ENCODE measurements around the gene C2CD4C.

C2CD4C gene

DNA sequence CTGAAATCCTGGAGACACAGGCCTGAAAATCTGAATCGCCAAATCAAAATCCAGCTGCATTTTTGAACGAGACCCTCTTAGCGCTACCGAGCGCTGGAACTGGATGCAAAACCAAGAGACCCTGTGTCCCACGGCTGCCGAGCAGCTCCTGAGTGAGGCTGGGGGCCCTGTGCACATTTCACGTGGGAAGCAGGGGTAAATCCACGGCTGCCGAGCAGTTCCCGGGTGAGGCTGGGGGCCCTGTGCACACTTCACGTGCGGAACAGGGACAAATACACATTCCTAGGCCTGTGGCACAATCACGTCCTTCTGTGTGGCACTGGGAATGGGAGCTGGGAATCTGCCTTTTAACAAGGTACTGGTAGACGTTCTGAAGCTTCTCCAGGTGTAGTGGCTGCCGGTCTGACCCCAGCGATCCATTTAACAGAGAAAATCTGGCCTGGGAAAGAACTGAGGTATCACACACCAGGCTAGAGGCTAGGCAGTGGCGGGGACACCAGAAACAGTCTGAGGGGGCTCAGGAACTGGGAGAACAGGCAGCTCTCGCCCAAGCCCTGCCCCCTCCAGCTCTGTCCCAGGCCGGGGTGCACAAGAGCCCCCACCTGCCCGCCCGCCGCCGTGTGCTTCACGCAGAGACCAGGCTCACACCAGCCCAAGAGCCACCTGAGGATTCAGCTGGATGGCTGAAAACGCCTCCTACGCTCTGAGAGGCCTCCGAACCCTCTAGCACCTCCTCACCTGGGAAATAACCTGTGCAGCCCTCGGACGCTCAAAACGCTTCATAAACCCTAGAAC is 11.0 kb upstream of the C2CD4C start:
- no peak for TF ChIP-seq EZH2phosphoT487 (IDR thresholded peaks at IDR 0.05; ENCODE audit: borderline replicate concordance, low read length)
- TF ChIP-seq, protein P1, sequence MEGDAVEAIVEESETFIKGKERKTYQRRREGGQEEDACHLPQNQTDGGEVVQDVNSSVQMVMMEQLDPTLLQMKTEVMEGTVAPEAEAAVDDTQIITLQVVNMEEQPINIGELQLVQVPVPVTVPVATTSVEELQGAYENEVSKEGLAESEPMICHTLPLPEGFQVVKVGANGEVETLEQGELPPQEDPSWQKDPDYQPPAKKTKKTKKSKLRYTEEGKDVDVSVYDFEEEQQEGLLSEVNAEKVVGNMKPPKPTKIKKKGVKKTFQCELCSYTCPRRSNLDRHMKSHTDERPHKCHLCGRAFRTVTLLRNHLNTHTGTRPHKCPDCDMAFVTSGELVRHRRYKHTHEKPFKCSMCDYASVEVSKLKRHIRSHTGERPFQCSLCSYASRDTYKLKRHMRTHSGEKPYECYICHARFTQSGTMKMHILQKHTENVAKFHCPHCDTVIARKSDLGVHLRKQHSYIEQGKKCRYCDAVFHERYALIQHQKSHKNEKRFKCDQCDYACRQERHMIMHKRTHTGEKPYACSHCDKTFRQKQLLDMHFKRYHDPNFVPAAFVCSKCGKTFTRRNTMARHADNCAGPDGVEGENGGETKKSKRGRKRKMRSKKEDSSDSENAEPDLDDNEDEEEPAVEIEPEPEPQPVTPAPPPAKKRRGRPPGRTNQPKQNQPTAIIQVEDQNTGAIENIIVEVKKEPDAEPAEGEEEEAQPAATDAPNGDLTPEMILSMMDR (IDR thresholded peaks at IDR 0.05; ENCODE audit: low read depth, low read length, poor library complexity, severe bottlenecking), result no peak
- no peaks in the 10 kb centered on the region for H3K4me1 ChIP-seq (ENCODE audit: control insufficient read depth, low read length)
- H3K27ac ChIP-seq (ENCODE audit: low read depth, low read length), result no peak overlapping the region

DNA sequence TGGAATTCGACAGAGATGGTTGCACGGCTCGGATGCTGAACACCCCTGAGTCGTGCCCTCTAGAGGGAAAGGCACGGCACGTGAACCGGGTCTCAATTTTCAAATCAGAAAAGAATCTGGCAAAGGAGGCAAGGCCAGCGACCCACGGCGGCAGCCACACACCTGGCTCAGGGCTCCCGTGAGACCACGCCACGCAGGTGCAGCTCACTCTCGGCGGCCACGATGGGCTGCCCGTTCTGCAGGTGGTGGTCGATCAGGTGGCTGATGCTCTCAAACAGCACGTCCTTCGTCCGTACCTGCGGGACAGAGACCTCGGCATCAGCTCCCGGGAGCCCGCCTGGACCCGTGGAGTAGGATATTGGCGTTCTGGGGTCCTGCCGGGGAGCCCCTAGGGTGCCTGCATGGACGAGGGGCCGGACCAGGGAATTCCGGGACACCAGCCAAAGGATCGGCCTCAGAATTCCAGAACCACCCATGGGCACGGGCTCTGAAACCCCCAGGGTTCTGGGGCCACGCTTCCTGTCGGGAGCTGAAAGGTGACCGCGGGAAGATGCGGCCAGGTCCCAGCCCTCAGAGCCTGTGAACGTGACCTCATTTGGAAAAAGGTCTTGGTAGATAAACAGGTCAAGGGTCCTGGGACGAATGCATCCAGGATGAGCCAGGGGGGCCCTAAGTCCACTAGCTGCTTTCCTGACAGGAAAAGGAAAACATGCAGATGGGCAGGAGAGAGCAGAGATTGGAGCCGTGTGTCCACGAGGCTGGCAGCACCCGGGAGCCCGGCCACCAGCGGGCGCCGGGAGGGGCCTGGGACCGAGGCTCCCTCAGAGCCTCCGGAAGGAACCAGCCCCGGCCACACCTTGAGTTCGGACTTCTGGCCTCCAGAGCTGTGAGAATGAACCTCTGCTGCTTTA is 10.1 kb upstream of the C2CD4C start:
- H3F3A ChIP-seq (ENCODE audit: control insufficient read depth, insufficient read depth), result no peaks in the 10 kb centered on the region
- H3K9me3 ChIP-seq (ENCODE audit: control insufficient read depth, insufficient read depth, low read length), result peaks cover 6% of the 10 kb centered on the region; the same call in 1 of the 2 replicates
- H3K4me2 ChIP-seq (ENCODE audit: low read length), result no peak overlapping the region
- H3K4me1 ChIP-seq (ENCODE audit: control insufficient read depth, low read length), result no peaks in the 10 kb centered on the region
- H3K9me2 ChIP-seq (replicated peaks; ENCODE audit: control insufficient read depth, low read length), result no peaks in the 10 kb centered on the region
- H3K4me3 ChIP-seq (ENCODE audit: low read length), result no peak overlapping the region
- no peak for TF ChIP-seq EZH2phosphoT487 (IDR thresholded peaks at IDR 0.05; ENCODE audit: borderline replicate concordance, low read length)
- TF ChIP-seq, protein P1 (IDR thresholded peaks at IDR 0.05; ENCODE audit: low read depth, low read length, poor library complexity, severe bottlenecking), result no peak
- H3K27ac ChIP-seq (ENCODE audit: low read depth, low read length), result no peak overlapping the region
- no peaks in the 10 kb centered on the region for H4K20me1 ChIP-seq (ENCODE audit: control insufficient read depth, insufficient read depth, low read depth, low read length)
- no peaks in the 10 kb centered on the region for H3K36me3 ChIP-seq (ENCODE audit: control insufficient read depth, low read length)
- no peaks in the 10 kb centered on the region for H3K79me2 ChIP-seq (ENCODE audit: control insufficient read depth, low read length)
- H3K27me3 ChIP-seq (ENCODE audit: control insufficient read depth, low read length), result no peaks in the 10 kb centered on the region

More for the DNA sequence above, 11.0 kb upstream of the C2CD4C start:
- Histone ChIP-seq H3F3A (ENCODE audit: control insufficient read depth, insufficient read depth) (no peaks in the 10 kb centered on the region), H3K9me3 (ENCODE audit: control insufficient read depth, insufficient read depth, low read length) (peaks cover 13% of the 10 kb centered on the region; the same call in 1 of the 2 replicates), H3K4me3 (ENCODE audit: low read length) (no peak overlapping the region), H3K27me3 (ENCODE audit: control insufficient read depth, low read length) (no peaks in the 10 kb centered on the region), H3K4me2 (ENCODE audit: low read length) (no peak overlapping the region), H4K20me1 (ENCODE audit: control insufficient read depth, insufficient read depth, low read depth, low read length) (no peaks in the 10 kb centered on the region), H3K36me3 (ENCODE audit: control insufficient read depth, low read length) (no peaks in the 10 kb centered on the region), H3K79me2 (ENCODE audit: control insufficient read depth, low read length) (no peaks in the 10 kb centered on the region), H3K9me2 (replicated peaks; ENCODE audit: control insufficient read depth, low read length) (no peaks in the 10 kb centered on the region)

DNA sequence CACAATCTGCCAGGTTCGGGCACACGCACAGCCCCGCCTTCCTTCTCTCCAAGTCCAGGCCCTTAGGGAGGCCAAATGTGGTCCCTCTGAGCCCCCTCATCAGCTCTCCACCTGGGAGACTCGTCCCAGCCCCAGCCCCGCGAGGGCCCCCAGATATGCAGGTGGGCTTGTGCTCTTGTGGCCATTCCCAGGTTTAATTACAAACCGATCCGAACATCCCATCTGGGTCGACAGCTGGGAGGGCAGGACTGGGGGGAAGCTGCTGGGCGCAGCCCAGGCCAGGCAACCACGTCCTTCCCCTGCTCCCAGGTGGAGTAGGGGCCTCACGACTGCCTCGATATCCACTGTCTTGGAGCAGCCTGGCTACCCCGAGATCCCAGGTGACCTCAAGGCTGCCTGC is 7.5 kb upstream of the C2CD4C start:
- Histone ChIP-seq H3K9me3 (ENCODE audit: control insufficient read depth, insufficient read depth, low read length) (peaks cover 6% of the 10 kb centered on the region; the same call in 1 of the 2 replicates), H4K20me1 (ENCODE audit: control insufficient read depth, insufficient read depth, low read depth, low read length) (no peaks in the 10 kb centered on the region), H3K36me3 (ENCODE audit: control insufficient read depth, low read length) (no peaks in the 10 kb centered on the region), H3K27ac (ENCODE audit: low read depth, low read length) (no peak overlapping the region), H3K4me3 (ENCODE audit: low read length) (no peak overlapping the region), H3K4me2 (ENCODE audit: low read length) (no peak overlapping the region), H3K9me2 (replicated peaks; ENCODE audit: control insufficient read depth, low read length) (no peaks in the 10 kb centered on the region), H3K79me2 (ENCODE audit: control insufficient read depth, low read length) (no peaks in the 10 kb centered on the region), H3K4me1 (ENCODE audit: control insufficient read depth, low read length) (no peaks in the 10 kb centered on the region), H3F3A (ENCODE audit: control insufficient read depth, insufficient read depth) (no peaks in the 10 kb centered on the region), H3K27me3 (ENCODE audit: control insufficient read depth, low read length) (no peaks in the 10 kb centered on the region)
- TF ChIP-seq, protein P1 (IDR thresholded peaks at IDR 0.05; ENCODE audit: low read depth, low read length, poor library complexity, severe bottlenecking), result no peak
- no peak for TF ChIP-seq EZH2phosphoT487 (IDR thresholded peaks at IDR 0.05; ENCODE audit: borderline replicate concordance, low read length)
